Neural crest cell (in vitro differentiated cells): ENCODE measurements around the gene CEACAM19. TPM values are rescaled to one million over a fixed set of nuclear protein-coding genes. Genes with fewer than 3 reads are reported as not detected.
A peak's percentile ranks its signal among the peaks of the same experiment; 100 is the strongest.
"Not testable (repeated sequence)": the region's sequence is repeated elsewhere in the genome, so short reads cannot be mapped to it uniquely, and the experiment has no call there.

Experiments
- DNase-seq: peaks from one replicate; pipeline ENCODE4 v3.0.0; 2021; ENCODE audit warnings: low read depth, mixed read lengths, low spot score
- H3K27ac Mint-ChIP-seq: one replicate; pipeline ENCODE4 v1.8.0; 2021; ENCODE audit warnings: mild to moderate bottlenecking, mixed read lengths; ENCODE audit not compliant: unreplicated experiment
- H3K27me3 Mint-ChIP-seq: 2 replicates; pipeline ENCODE4 v1.8.0; 2021; ENCODE audit warnings: low read depth, mild to moderate bottlenecking, mixed read lengths
- H3K36me3 Mint-ChIP-seq: 2 replicates; pipeline ENCODE4 v1.8.0; 2021; ENCODE audit warnings: low read depth, mild to moderate bottlenecking, mixed read lengths
- H3K4me1 Mint-ChIP-seq: 2 replicates; pipeline ENCODE4 v1.8.0; 2021; ENCODE audit warnings: mixed read lengths
- H3K4me3 Mint-ChIP-seq: one replicate; pipeline ENCODE4 v1.8.0; 2021; ENCODE audit warnings: mild to moderate bottlenecking, mixed read lengths
- H3K9me3 Mint-ChIP-seq: 2 replicates; pipeline ENCODE4 v1.8.0; 2021; ENCODE audit warnings: mixed read lengths
- total RNA-seq: library from RNA; stranded (reverse); gene quantifications from 2 replicates; pipeline ENCODE4 v1.2.1, GENCODE V29; 2021
- TF ChIP-seq, protein P1 (sequence below): fragments of 200-600 bp; sonication (generic); conservative IDR thresholded peaks from 2 replicates; pipeline ENCODE4 v1.5.0; 2021; ENCODE audit warnings: antibody characterized with exemption, mild to moderate bottlenecking

The CEACAM19 gene
- total RNA-seq, 1 donor from 2014 or later, result 6.1 TPM

- Mint-ChIP-seq H3K9me3 (no peaks in the 10 kb centered on the region), H3K4me3 (no peak overlapping the region), H3K27ac (no peak overlapping the region), H3K36me3 (no peaks in the 10 kb centered on the region), H3K4me1 (peaks cover 9% of the 10 kb centered on the region), H3K27me3 (peaks cover 2% of the 10 kb centered on the region)
- TF ChIP-seq, protein P1, sequence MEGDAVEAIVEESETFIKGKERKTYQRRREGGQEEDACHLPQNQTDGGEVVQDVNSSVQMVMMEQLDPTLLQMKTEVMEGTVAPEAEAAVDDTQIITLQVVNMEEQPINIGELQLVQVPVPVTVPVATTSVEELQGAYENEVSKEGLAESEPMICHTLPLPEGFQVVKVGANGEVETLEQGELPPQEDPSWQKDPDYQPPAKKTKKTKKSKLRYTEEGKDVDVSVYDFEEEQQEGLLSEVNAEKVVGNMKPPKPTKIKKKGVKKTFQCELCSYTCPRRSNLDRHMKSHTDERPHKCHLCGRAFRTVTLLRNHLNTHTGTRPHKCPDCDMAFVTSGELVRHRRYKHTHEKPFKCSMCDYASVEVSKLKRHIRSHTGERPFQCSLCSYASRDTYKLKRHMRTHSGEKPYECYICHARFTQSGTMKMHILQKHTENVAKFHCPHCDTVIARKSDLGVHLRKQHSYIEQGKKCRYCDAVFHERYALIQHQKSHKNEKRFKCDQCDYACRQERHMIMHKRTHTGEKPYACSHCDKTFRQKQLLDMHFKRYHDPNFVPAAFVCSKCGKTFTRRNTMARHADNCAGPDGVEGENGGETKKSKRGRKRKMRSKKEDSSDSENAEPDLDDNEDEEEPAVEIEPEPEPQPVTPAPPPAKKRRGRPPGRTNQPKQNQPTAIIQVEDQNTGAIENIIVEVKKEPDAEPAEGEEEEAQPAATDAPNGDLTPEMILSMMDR, result no peak
- no peak for DNase-seq
These were observed 49.7 kb downstream of the CEACAM19 start for GRCh38 chr19:44720945-44721344.

- not testable (repeated sequence) for DNase-seq, H3K36me3 Mint-ChIP-seq, H3K27me3 Mint-ChIP-seq, H3K9me3 Mint-ChIP-seq, H3K4me1 Mint-ChIP-seq, H3K4me3 Mint-ChIP-seq, H3K27ac Mint-ChIP-seq
These were observed 50.1 kb downstream of the CEACAM19 start for GRCh38 chr19:44721369-44721768.

- peaks cover 2% of the 10 kb centered on the region for H3K27me3 Mint-ChIP-seq
- TF ChIP-seq, protein P1, result no peak
These were observed 51.1 kb downstream of the CEACAM19 start for GRCh38 chr19:44722131-44723121.

DNA sequence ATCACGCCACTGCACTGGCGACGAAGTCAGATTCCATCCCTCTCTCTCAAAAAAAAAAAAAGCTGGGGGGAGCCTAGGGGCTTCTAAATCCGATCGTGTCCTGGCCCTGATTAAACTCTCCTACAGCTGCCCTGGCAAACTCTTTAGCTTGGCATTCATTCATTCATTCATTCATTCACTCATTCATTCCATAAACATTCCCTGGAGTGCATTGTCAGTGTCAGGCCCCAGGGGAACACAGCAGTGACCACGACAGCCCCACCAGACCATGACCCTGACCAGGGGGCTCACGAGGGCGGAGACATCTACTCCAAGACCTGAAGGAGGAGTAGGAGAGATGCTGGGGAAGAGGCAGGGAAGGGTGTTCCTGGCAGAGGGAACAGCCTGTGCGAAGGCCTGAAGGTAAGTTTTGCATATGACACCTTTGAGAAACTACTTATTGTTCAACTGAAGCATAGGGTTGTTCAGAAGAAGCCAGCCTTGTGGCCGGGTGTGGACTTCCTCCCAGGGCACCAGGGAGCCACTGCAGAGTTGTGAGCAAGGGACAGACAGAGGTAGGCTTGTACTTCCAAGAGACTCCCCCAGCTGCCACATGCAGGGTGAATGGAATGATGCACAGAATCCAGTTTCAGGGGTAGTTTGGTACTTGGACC is 52.1 kb downstream of the CEACAM19 start:
- Mint-ChIP-seq H3K27me3 (peaks cover 2% of the 10 kb centered on the region), H3K4me1 (peaks cover 5% of the 10 kb centered on the region), H3K9me3 (no peaks in the 10 kb centered on the region), H3K4me3 (no peak overlapping the region), H3K27ac (no peak overlapping the region), H3K36me3 (no peaks in the 10 kb centered on the region)
- no peak for DNase-seq
- TF ChIP-seq, protein P1, result no peak

More at GRCh38 chr19:44722131-44723121, 51.1 kb downstream of the CEACAM19 start:
- H3K4me3 Mint-ChIP-seq, result no peak overlapping the region
- no peaks in the 10 kb centered on the region for H3K36me3 Mint-ChIP-seq
- H3K9me3 Mint-ChIP-seq, result no peaks in the 10 kb centered on the region
- DNase-seq, result no peak
- no peak overlapping the region for H3K27ac Mint-ChIP-seq
- peaks cover 9% of the 10 kb centered on the region for H3K4me1 Mint-ChIP-seq

GRCh38 chr19:44723952-44724319 is 52.7 kb downstream of the CEACAM19 start:
- TF ChIP-seq, protein P1, result peak; percentile 98
- no peak overlapping the region for H3K4me3 Mint-ChIP-seq
- H3K36me3 Mint-ChIP-seq, result no peaks in the 10 kb centered on the region
- peak; percentile 75 for DNase-seq
- peaks cover 4% of the 10 kb centered on the region for H3K4me1 Mint-ChIP-seq
- H3K9me3 Mint-ChIP-seq, result no peaks in the 10 kb centered on the region
- no peak overlapping the region for H3K27ac Mint-ChIP-seq
- H3K27me3 Mint-ChIP-seq, result peaks cover 2% of the 10 kb centered on the region

- Mint-ChIP-seq H3K36me3 (no peaks in the 10 kb centered on the region), H3K9me3 (no peaks in the 10 kb centered on the region), H3K4me3 (no peak overlapping the region), H3K27me3 (peaks cover 2% of the 10 kb centered on the region), H3K4me1 (no peaks in the 10 kb centered on the region), H3K27ac (no peak overlapping the region)
- DNase-seq, result no peak
- TF ChIP-seq, protein P1, result no peak
These were observed 54.0 kb downstream of the CEACAM19 start for GRCh38 chr19:44725251-44725650.
